OCI-LY3 (cell line): Measurements from ENCODE around the gene ST3GAL4.

Experiments used
- EZH2phosphoT487 ChIP-seq: fragments of 200-600 bp; shearing (Covaris generic); IDR thresholded peaks from 2 replicates; pipeline ENCODE4 v1.6.1; 2018; ENCODE audit warnings: antibody characterized with exemption, mixed run types, low read depth
- TF ChIP-seq, protein P1 (sequence below): fragments of 200-600, 300-600 bp; sonication (generic); IDR thresholded peaks from 2 replicates; pipeline ENCODE4 v1.5.1; 2014; ENCODE audit warnings: antibody characterized with exemption, low read length, low read depth

DNA sequence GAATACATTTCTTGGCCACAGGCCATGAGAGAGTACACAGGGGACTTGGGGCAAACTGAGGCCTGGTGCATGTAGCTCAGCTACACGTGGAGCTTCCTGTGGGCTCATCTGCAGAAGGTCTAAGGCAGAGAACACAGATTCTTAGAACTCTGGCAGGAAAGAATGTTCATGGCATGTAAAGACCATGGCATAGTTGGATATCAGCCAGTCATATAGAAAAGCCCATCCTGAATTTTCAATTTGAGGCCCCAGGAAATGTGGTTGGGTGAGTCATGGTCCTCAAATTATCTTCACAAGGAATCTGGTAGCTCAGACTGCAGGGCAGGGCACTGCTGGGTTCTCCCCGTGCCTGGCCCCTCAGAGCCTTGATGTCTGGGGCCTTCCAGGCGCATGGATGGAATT is 13.7 kb upstream of the ST3GAL4 start:
- TF ChIP-seq, protein P1, sequence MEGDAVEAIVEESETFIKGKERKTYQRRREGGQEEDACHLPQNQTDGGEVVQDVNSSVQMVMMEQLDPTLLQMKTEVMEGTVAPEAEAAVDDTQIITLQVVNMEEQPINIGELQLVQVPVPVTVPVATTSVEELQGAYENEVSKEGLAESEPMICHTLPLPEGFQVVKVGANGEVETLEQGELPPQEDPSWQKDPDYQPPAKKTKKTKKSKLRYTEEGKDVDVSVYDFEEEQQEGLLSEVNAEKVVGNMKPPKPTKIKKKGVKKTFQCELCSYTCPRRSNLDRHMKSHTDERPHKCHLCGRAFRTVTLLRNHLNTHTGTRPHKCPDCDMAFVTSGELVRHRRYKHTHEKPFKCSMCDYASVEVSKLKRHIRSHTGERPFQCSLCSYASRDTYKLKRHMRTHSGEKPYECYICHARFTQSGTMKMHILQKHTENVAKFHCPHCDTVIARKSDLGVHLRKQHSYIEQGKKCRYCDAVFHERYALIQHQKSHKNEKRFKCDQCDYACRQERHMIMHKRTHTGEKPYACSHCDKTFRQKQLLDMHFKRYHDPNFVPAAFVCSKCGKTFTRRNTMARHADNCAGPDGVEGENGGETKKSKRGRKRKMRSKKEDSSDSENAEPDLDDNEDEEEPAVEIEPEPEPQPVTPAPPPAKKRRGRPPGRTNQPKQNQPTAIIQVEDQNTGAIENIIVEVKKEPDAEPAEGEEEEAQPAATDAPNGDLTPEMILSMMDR: no peak
- no peak for TF ChIP-seq EZH2phosphoT487
